Measurements from ENCODE around the gene DPH3. TPM values are rescaled to one million over a fixed set of nuclear protein-coding genes. Genes with fewer than 3 reads are reported as not detected.

Gene DPH3
- total RNA-seq, 5 donors from 2014 or later (not counting 1 experiment from before 2014, with no cell fraction given) = 13.1 to 19.0 (median 14.4) TPM

GRCh38 chr3:16231983-16232382, 32.8 kb downstream of the DPH3 start:
- DNase-seq (no peak), ATAC-seq (replicated peaks in 1 of 4) (no peak)
- POLR2A ChIA-PET = interaction anchor here in 1 of 2 donors (0.5 kb wide), 1 partner anchor 1057 kb away, joined by 3 read pairs; no protein-coding TSS in a partner anchor
- CTCF ChIA-PET = interaction anchor here in 1 of 2 donors (0.6 kb wide), 1 partner anchor 8 kb away, joined by 6 read pairs; no protein-coding TSS in a partner anchor
- Histone ChIP-seq H3K4me1 (ENCODE audit: control insufficient read depth in 1 of 2, extremely low read depth in 1 of 2, insufficient read depth in 2 of 2, low read length in 2 of 2) (no peaks in the 10 kb centered on the region), H3K36me3 (ENCODE audit: control insufficient read depth in 2 of 2, extremely low read depth in 1 of 2, insufficient read depth in 1 of 2, low read length in 1 of 2) (no peaks in the 10 kb centered on the region), H3K9me3 (no peaks in the 10 kb centered on the region), H3K4me3 (ENCODE audit: control insufficient read depth in 1 of 2, extremely low read depth in 1 of 2, low read length in 1 of 2) (no peak overlapping the region), H3K27ac (ENCODE audit: low read length) (no peak overlapping the region), H3K27me3 (replicated peaks in 1 of 2; ENCODE audit: control insufficient read depth in 2 of 2, extremely low read depth in 1 of 2, insufficient read depth in 2 of 2, low read length in 1 of 2) (no peaks in the 10 kb centered on the region)
- Mint-ChIP-seq H3K36me3 (no peaks in the 10 kb centered on the region), H3K4me1 (no peaks in the 10 kb centered on the region), H3K27me3 (peaks cover 0 to 15% of the 10 kb centered on the region in 2 donors), H3K9me3 (no peaks in the 10 kb centered on the region), H3K27ac (no peak overlapping the region), H3K4me3 (no peak overlapping the region)
- no CpG with 5 or more reads among the region's 2 CpGs for WGBS (ENCODE audit: insufficient coverage)

DNA sequence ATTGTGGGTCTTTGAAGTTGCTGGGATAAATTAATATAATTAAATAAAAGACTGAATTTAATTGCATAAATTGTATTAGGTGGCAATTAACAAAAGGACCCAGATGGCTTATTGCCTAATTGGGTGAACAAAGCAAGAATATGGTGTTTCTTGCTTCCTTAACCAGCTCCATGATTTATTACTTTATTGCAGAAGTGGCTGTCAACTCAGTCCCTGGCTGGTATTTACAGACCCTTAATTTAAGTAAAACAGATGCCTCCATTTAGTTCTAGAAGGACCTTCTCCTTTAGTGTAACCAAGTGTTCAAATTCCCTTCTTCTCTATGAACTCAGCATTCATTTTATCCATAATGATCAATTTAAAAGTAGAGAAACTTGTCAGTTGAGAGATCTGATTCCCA, 35.1 kb downstream of the DPH3 start:
- CTCF ChIA-PET = no interaction called here
- POLR2A ChIA-PET = no interaction called here

GRCh38 chr3:16227566-16227965, 37.2 kb downstream of the DPH3 start:
- H3K27ac Mint-ChIP-seq = no peak overlapping the region
- Histone ChIP-seq H3K9me3 (no peaks in the 10 kb centered on the region), H3K27me3 (replicated peaks in 1 of 2; ENCODE audit: control insufficient read depth in 2 of 2, extremely low read depth in 1 of 2, insufficient read depth in 2 of 2, low read length in 1 of 2) (no peaks in the 10 kb centered on the region), H3K4me1 (ENCODE audit: control insufficient read depth in 1 of 2, extremely low read depth in 1 of 2, insufficient read depth in 2 of 2, low read length in 2 of 2) (no peaks in the 10 kb centered on the region), H3K27ac (ENCODE audit: low read length) (no peak overlapping the region), H3K36me3 (ENCODE audit: control insufficient read depth in 2 of 2, extremely low read depth in 1 of 2, insufficient read depth in 1 of 2, low read length in 1 of 2) (no peaks in the 10 kb centered on the region), H3K4me3 (ENCODE audit: control insufficient read depth in 1 of 2, extremely low read depth in 1 of 2, low read length in 1 of 2) (no peak overlapping the region)
- no peak overlapping the region for H3K4me3 Mint-ChIP-seq
- peaks cover 0 to 3% of the 10 kb centered on the region in 2 donors for H3K27me3 Mint-ChIP-seq
- DNase-seq (no peak), ATAC-seq (replicated peaks in 1 of 4) (no peak)
- POLR2A ChIA-PET = interaction anchor here in 1 of 2 donors (0.7 kb wide), 1 partner anchor 445 kb away, joined by 3 read pairs; no protein-coding TSS in a partner anchor
- no CpG with 5 or more reads among the region's 1 CpG for WGBS (ENCODE audit: insufficient coverage)
- no peaks in the 10 kb centered on the region for H3K36me3 Mint-ChIP-seq
- CTCF ChIA-PET = no interaction called here
- peaks cover 0 to 6% (median 0%) of the 10 kb centered on the region in 3 donors for H3K9me3 Mint-ChIP-seq
- peaks cover 0 to 2% (median 0%) of the 10 kb centered on the region in 3 donors for H3K4me1 Mint-ChIP-seq

More for the DNA sequence above, 35.1 kb downstream of the DPH3 start:
- H3K9me3 ChIP-seq = no peaks in the 10 kb centered on the region
- no peaks in the 10 kb centered on the region for H3K36me3 ChIP-seq (ENCODE audit: control insufficient read depth in 2 of 2, extremely low read depth in 1 of 2, insufficient read depth in 1 of 2, low read length in 1 of 2)
- H3K4me1 ChIP-seq (ENCODE audit: control insufficient read depth in 1 of 2, extremely low read depth in 1 of 2, insufficient read depth in 2 of 2, low read length in 2 of 2) = no peaks in the 10 kb centered on the region
- H3K4me3 ChIP-seq (ENCODE audit: control insufficient read depth in 1 of 2, extremely low read depth in 1 of 2, low read length in 1 of 2) = no peak overlapping the region
- Mint-ChIP-seq H3K36me3 (no peaks in the 10 kb centered on the region), H3K27me3 (peaks cover 0 to 12% of the 10 kb centered on the region in 2 donors), H3K9me3 (peaks cover 0 to 6% (median 0%) of the 10 kb centered on the region in 3 donors), H3K27ac (no peak overlapping the region), H3K4me3 (no peak overlapping the region), H3K4me1 (no peaks in the 10 kb centered on the region)
- ATAC-seq (replicated peaks in 1 of 4) = no peak
- H3K27ac ChIP-seq (ENCODE audit: low read length) = no peak overlapping the region
- no peaks in the 10 kb centered on the region for H3K27me3 ChIP-seq (replicated peaks in 1 of 2; ENCODE audit: control insufficient read depth in 2 of 2, extremely low read depth in 1 of 2, insufficient read depth in 2 of 2, low read length in 1 of 2)
- DNase-seq = no peak

DNA sequence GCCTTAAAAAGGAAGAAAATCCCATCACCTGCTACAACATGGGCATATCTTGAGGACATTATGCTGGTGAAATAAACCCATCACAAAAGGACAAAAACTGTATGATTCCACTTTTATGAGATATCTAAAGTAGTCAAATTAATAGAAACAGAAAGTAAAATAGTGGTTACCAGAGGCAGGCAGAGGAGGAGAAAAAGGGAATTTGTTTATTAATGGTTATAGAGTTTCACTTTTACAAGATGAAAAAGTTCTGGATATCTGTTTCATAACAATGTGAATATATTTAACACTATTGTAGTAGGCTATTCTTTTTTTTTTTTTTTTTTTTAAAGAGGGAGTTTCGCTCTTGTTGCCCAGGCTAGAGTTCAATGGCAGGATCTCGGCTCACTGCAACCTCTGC, 40.4 kb downstream of the DPH3 start:
- no peak overlapping the region for H3K4me3 ChIP-seq (ENCODE audit: control insufficient read depth in 1 of 2, extremely low read depth in 1 of 2, low read length in 1 of 2)
- Mint-ChIP-seq H3K9me3 (peaks cover 0 to 6% (median 3%) of the 10 kb centered on the region in 3 donors), H3K4me3 (no peak overlapping the region), H3K27me3 (peaks cover 0 to 3% of the 10 kb centered on the region in 2 donors), H3K4me1 (peaks cover 0 to 2% (median 0%) of the 10 kb centered on the region in 3 donors), H3K36me3 (no peaks in the 10 kb centered on the region), H3K27ac (no peak overlapping the region)
- H3K36me3 ChIP-seq (ENCODE audit: control insufficient read depth in 2 of 2, extremely low read depth in 1 of 2, insufficient read depth in 1 of 2, low read length in 1 of 2) = no peaks in the 10 kb centered on the region
- H3K27me3 ChIP-seq (replicated peaks in 1 of 2; ENCODE audit: control insufficient read depth in 2 of 2, extremely low read depth in 1 of 2, insufficient read depth in 2 of 2, low read length in 1 of 2) = no peaks in the 10 kb centered on the region
- H3K4me1 ChIP-seq (ENCODE audit: control insufficient read depth in 1 of 2, extremely low read depth in 1 of 2, insufficient read depth in 2 of 2, low read length in 2 of 2) = no peaks in the 10 kb centered on the region
- DNase-seq (no peak), ATAC-seq (replicated peaks in 1 of 4) (no peak)
- no peaks in the 10 kb centered on the region for H3K9me3 ChIP-seq
- ChIA-PET POLR2A (no interaction called here), CTCF (no interaction called here)
- 100% methylated on average over 1 of the region's 2 CpGs for WGBS (ENCODE audit: insufficient coverage)
- no peak overlapping the region for H3K27ac ChIP-seq (ENCODE audit: low read length)

GRCh38 chr3:16222547-16222946, 42.2 kb downstream of the DPH3 start:
- H3K4me3 ChIP-seq (ENCODE audit: control insufficient read depth in 1 of 2, extremely low read depth in 1 of 2, low read length in 1 of 2) = no peak overlapping the region
- no peak for DNase-seq
- H3K4me1 Mint-ChIP-seq = peaks cover 0 to 2% (median 0%) of the 10 kb centered on the region in 3 donors
- ATAC-seq (replicated peaks in 1 of 4) = no peak
- WGBS (ENCODE audit: insufficient coverage) = 60% methylated on average over 1 of the region's 2 CpGs
- ChIA-PET CTCF (no interaction called here), POLR2A (no interaction called here)
- H3K36me3 Mint-ChIP-seq = no peaks in the 10 kb centered on the region
- no peaks in the 10 kb centered on the region for H3K27me3 ChIP-seq (replicated peaks in 1 of 2; ENCODE audit: control insufficient read depth in 2 of 2, extremely low read depth in 1 of 2, insufficient read depth in 2 of 2, low read length in 1 of 2)
- no peaks in the 10 kb centered on the region for H3K36me3 ChIP-seq (ENCODE audit: control insufficient read depth in 2 of 2, extremely low read depth in 1 of 2, insufficient read depth in 1 of 2, low read length in 1 of 2)
- no peak overlapping the region for H3K4me3 Mint-ChIP-seq
- H3K27me3 Mint-ChIP-seq = peaks cover 0 to 3% of the 10 kb centered on the region in 2 donors
- H3K9me3 ChIP-seq = no peaks in the 10 kb centered on the region
- no peaks in the 10 kb centered on the region for H3K4me1 ChIP-seq (ENCODE audit: control insufficient read depth in 1 of 2, extremely low read depth in 1 of 2, insufficient read depth in 2 of 2, low read length in 2 of 2)
- no peak overlapping the region for H3K27ac Mint-ChIP-seq
- H3K9me3 Mint-ChIP-seq = peaks cover 0 to 6% (median 3%) of the 10 kb centered on the region in 3 donors
- no peak overlapping the region for H3K27ac ChIP-seq (ENCODE audit: low read length)

DNA sequence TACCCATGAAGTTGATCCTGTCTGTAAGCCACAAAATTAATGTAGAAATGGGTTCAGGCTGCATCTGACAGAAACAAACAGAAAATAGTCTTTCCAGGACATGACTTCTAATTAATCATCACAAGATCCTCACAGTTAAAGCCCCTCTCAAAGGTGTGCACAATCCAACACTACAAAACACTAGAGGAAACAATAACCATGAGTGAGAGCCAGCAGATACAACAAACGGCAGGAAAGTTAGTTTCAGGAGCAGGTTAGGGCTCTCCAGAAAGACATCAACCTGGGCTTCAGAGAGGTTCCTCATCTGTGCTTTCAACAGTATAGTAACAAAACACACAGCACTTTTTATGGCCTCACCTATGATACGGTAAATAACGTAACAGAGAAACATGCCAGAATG, 42.8 kb downstream of the DPH3 start:
- Mint-ChIP-seq H3K4me1 (peaks cover 0 to 2% (median 0%) of the 10 kb centered on the region in 3 donors), H3K9me3 (peaks cover 0 to 6% (median 3%) of the 10 kb centered on the region in 3 donors), H3K27ac (no peak overlapping the region), H3K4me3 (no peak overlapping the region), H3K36me3 (no peaks in the 10 kb centered on the region), H3K27me3 (peaks cover 0 to 3% of the 10 kb centered on the region in 2 donors)
- no peak overlapping the region for H3K4me3 ChIP-seq (ENCODE audit: control insufficient read depth in 1 of 2, extremely low read depth in 1 of 2, low read length in 1 of 2)
- H3K27ac ChIP-seq (ENCODE audit: low read length) = no peak overlapping the region
- H3K27me3 ChIP-seq (replicated peaks in 1 of 2; ENCODE audit: control insufficient read depth in 2 of 2, extremely low read depth in 1 of 2, insufficient read depth in 2 of 2, low read length in 1 of 2) = no peaks in the 10 kb centered on the region
- H3K36me3 ChIP-seq (ENCODE audit: control insufficient read depth in 2 of 2, extremely low read depth in 1 of 2, insufficient read depth in 1 of 2, low read length in 1 of 2) = no peaks in the 10 kb centered on the region
- ChIA-PET CTCF (no interaction called here), POLR2A (no interaction called here)
- H3K9me3 ChIP-seq = no peaks in the 10 kb centered on the region
- no peaks in the 10 kb centered on the region for H3K4me1 ChIP-seq (ENCODE audit: control insufficient read depth in 1 of 2, extremely low read depth in 1 of 2, insufficient read depth in 2 of 2, low read length in 2 of 2)
- WGBS (ENCODE audit: insufficient coverage) = 89% methylated on average over 1 of the region's 3 CpGs
- ATAC-seq (replicated peaks in 1 of 4) (no peak), DNase-seq (no peak)

DNA sequence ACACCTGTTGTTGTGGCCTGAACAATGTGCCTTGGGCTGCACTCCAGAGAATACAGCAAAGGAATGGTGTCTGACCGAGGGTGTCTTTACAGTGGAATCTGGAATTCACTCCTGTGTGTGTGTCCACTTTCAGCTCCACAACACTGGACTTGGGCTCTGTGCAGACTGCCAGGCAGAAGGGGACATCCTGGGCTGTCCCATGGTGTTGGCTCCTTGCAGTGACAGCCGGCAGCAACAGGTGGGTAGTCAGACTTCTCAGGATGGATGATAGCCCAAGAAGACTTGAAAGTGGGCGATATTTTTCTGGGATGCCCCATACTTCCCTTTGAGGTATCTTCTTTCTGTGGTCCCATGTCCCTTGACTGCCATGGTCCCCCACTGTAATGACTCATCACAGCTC, 45.0 kb downstream of the DPH3 start:
- Histone ChIP-seq H3K27ac (ENCODE audit: low read length) (no peak overlapping the region), H3K9me3 (no peaks in the 10 kb centered on the region), H3K4me3 (ENCODE audit: control insufficient read depth in 1 of 2, extremely low read depth in 1 of 2, low read length in 1 of 2) (no peak overlapping the region), H3K27me3 (replicated peaks in 1 of 2; ENCODE audit: control insufficient read depth in 2 of 2, extremely low read depth in 1 of 2, insufficient read depth in 2 of 2, low read length in 1 of 2) (peaks cover 0 to 2% of the 10 kb centered on the region in 2 experiments), H3K36me3 (ENCODE audit: control insufficient read depth in 2 of 2, extremely low read depth in 1 of 2, insufficient read depth in 1 of 2, low read length in 1 of 2) (no peaks in the 10 kb centered on the region), H3K4me1 (ENCODE audit: control insufficient read depth in 1 of 2, extremely low read depth in 1 of 2, insufficient read depth in 2 of 2, low read length in 2 of 2) (no peaks in the 10 kb centered on the region)
- DNase-seq (no peak), ATAC-seq (replicated peaks in 1 of 4) (no peak)
- Mint-ChIP-seq H3K27ac (no peak overlapping the region), H3K27me3 (no peaks in the 10 kb centered on the region), H3K9me3 (peaks cover 0 to 3% (median 0%) of the 10 kb centered on the region in 3 donors), H3K36me3 (no peaks in the 10 kb centered on the region), H3K4me1 (peaks cover 0 to 2% (median 0%) of the 10 kb centered on the region in 3 donors), H3K4me3 (no peak overlapping the region)
- ChIA-PET POLR2A (no interaction called here), CTCF (no interaction called here)
- WGBS (ENCODE audit: insufficient coverage) = 92% methylated on average over 2 of the region's 3 CpGs
